Endothelial cell of umbilical vein (primary cell): Measurements from ENCODE around the gene GMCL1. TPM values are rescaled to one million over a fixed set of nuclear protein-coding genes. Genes with fewer than 3 reads are reported as not detected.
A peak's percentile ranks its signal among the peaks of the same experiment; 100 is the strongest.
"Not testable (repeated sequence)": the region's sequence is repeated elsewhere in the genome, so short reads cannot be mapped to it uniquely, and the experiment has no call there.

Experiments
- BruUV-seq: library from RNA; stranded (reverse); fragments of 400-500 nt; replicated peaks from 2 replicates; lab custom pipeline; 2021; lab: Mats Ljungman, UMichigan
- CTCF ChIA-PET: fragments of 300-600, 350-600 bp; sonication (Branson Sonifier 250); formaldehyde crosslinking; loops from one replicate; lab custom pipeline; 2021; ENCODE audit warnings: antibody characterized with exemption, inconsistent platforms; lab: Charles Lee
- POLR2A ChIA-PET: fragments of 300-600, 350-600 bp; sonication (Branson Sonifier 250); formaldehyde crosslinking; loops from one replicate; lab custom pipeline; 2021; ENCODE audit warnings: antibody characterized with exemption, inconsistent platforms; lab: Charles Lee
- DNase-seq: peaks from one replicate; pipeline ENCODE4 v3.0.0-alpha.2; 2011; ENCODE audit warnings: low read depth, low spot score
- FAIRE-seq: peaks from 2 replicates; lab custom pipeline; 2011; peaks lifted over from hg19 to GRCh38; lab: Jason Lieb, UNC
- H2AFZ ChIP-seq: 2 replicates; pipeline ENCODE4 v1.6.0; 2012; ENCODE audit warnings: low read depth, low read length, control low read depth, inconsistent platforms
- H3K27ac ChIP-seq: 2 replicates; pipeline ENCODE4 v1.5.1; 2011; ENCODE audit warnings: low read depth, mild to moderate bottlenecking, control low read depth, low read length, moderate library complexity; ENCODE audit not compliant: insufficient read depth
- H3K27me3 ChIP-seq, 2 experiments: 2 replicates each; pipeline versions ENCODE4 v1.6.0 to v1.6.1; 2011; ENCODE audit warnings: low read length in 2 of 2, mixed read lengths in 1 of 2; ENCODE audit not compliant: control insufficient read depth in 2 of 2, insufficient read depth in 2 of 2
- H3K36me3 ChIP-seq, 2 experiments: 2 replicates in 1 of 2; 3 replicates in 1 of 2; pipeline ENCODE4 v1.5.1; 2011; ENCODE audit warnings: low read length in 2 of 2, mild to moderate bottlenecking in 1 of 2, moderate library complexity in 1 of 2; ENCODE audit not compliant: control insufficient read depth in 2 of 2, insufficient read depth in 2 of 2; ENCODE audit errors: extremely low read depth in 1 of 2
- H3K4me1 ChIP-seq: 3 replicates; pipeline ENCODE4 v1.5.1; 2011; ENCODE audit warnings: mild to moderate bottlenecking, low read length; ENCODE audit not compliant: control insufficient read depth, insufficient read depth; ENCODE audit errors: extremely low read depth
- H3K4me2 ChIP-seq: 2 replicates; pipeline ENCODE4 v1.6.1; 2011; ENCODE audit warnings: low read length, control low read depth, mixed read lengths; ENCODE audit not compliant: insufficient read depth
- H3K4me3 ChIP-seq, 3 experiments: fragments of 200-600 bp in 1 of 3; sonication (generic), shearing (Covaris generic) in 1 of 3; replicated peaks in 1 of 3; 2 replicates each; pipeline ENCODE4 v1.5.1; 2011 to 2016; ENCODE audit warnings: control low read depth in 3 of 3, low read length in 3 of 3, mild to moderate bottlenecking in 2 of 3, inconsistent platforms in 1 of 3, low read depth in 1 of 3, moderate library complexity in 1 of 3; ENCODE audit not compliant: insufficient read depth in 1 of 3
- H3K79me2 ChIP-seq: 2 replicates; pipeline ENCODE4 v1.6.0; 2012; ENCODE audit warnings: low read length, inconsistent platforms; ENCODE audit not compliant: control insufficient read depth, insufficient read depth
- H3K9ac ChIP-seq: replicated peaks from 2 replicates; pipeline ENCODE3; 2011; ENCODE audit warnings: low read length, control low read depth; ENCODE audit not compliant: insufficient read depth; ENCODE audit errors: extremely low read depth
- H3K9me1 ChIP-seq: replicated peaks from 3 replicates; pipeline ENCODE4 v1.6.0; 2011; ENCODE audit warnings: mild to moderate bottlenecking, low read length; ENCODE audit not compliant: control insufficient read depth, insufficient read depth; ENCODE audit errors: extremely low read depth
- H3K9me3 ChIP-seq: replicated peaks from 2 replicates; pipeline ENCODE4 v1.5.1; 2012; ENCODE audit warnings: low read length, inconsistent platforms; ENCODE audit not compliant: control insufficient read depth, insufficient read depth
- H4K20me1 ChIP-seq: replicated peaks from 2 replicates; pipeline ENCODE3; 2011; ENCODE audit warnings: mild to moderate bottlenecking, low read length; ENCODE audit not compliant: control insufficient read depth, insufficient read depth; ENCODE audit errors: extremely low read depth
- CTCF ChIP-seq, 2 donors: IDR thresholded peaks; 1 replicate in 1 of 2; 2 replicates in 1 of 2; pipeline ENCODE4 v1.5.1; 2011; ENCODE audit warnings: low read length in 2 of 2, mild to moderate bottlenecking in 2 of 2, moderate library complexity in 2 of 2, control low read depth in 1 of 2, inconsistent platforms in 1 of 2, low read depth in 1 of 2; ENCODE audit not compliant: insufficient read depth in 1 of 2; ENCODE audit errors: extremely low read depth in 1 of 2
- EZH2 ChIP-seq: IDR thresholded peaks from 2 replicates; pipeline ENCODE4 v1.6.1; 2012; ENCODE audit warnings: borderline replicate concordance, low read depth, mild to moderate bottlenecking, moderate library complexity, low read length, inconsistent platforms; ENCODE audit not compliant: severe bottlenecking
- FOS ChIP-seq: IDR thresholded peaks from 2 replicates; pipeline ENCODE4 v1.6.1; 2011; ENCODE audit warnings: mild to moderate bottlenecking, low read length, moderate library complexity, borderline replicate concordance; ENCODE audit not compliant: insufficient read depth
- GATA2 ChIP-seq: IDR thresholded peaks from 2 replicates; pipeline ENCODE4 v1.7.0; 2011; ENCODE audit warnings: low read depth, mild to moderate bottlenecking, moderate library complexity, mixed read lengths, low read length; ENCODE audit not compliant: insufficient read length, insufficient read depth
- JUN ChIP-seq: IDR thresholded peaks from 2 replicates; pipeline ENCODE4 v1.6.1; 2011; ENCODE audit warnings: borderline replicate concordance, low read depth; ENCODE audit not compliant: insufficient read length, insufficient read depth
- MAX ChIP-seq: IDR thresholded peaks from 2 replicates; pipeline ENCODE4 v1.6.1; 2011; ENCODE audit not compliant: insufficient read depth, insufficient read length
- MYC ChIP-seq: IDR thresholded peaks from one replicate; pipeline ENCODE4 v1.6.1; 2011; ENCODE audit warnings: mild to moderate bottlenecking, low read depth, low read length
- POLR2A ChIP-seq: IDR thresholded peaks from 2 replicates; pipeline ENCODE4 v1.6.1; 2012; ENCODE audit warnings: low read depth, mild to moderate bottlenecking, control low read depth, low read length
- POLR2AphosphoS5 ChIP-seq: IDR thresholded peaks from 2 replicates; pipeline ENCODE4 v1.6.1; 2012; ENCODE audit warnings: low read depth, mild to moderate bottlenecking, control low read depth, low read length, moderate library complexity; ENCODE audit not compliant: insufficient read depth
- dilution Hi-C: fragments of 300-500 bp; cut with MboI; formaldehyde crosslinking; loops from one replicate; pipeline ENCODE4 v1.15.0; 2019; ENCODE audit warnings: low sequenced_read_pairs; ENCODE audit not compliant: extremely low pct_ligation_motif_present
- intact Hi-C: fragments of 100-400 bp; cut with micrococcal nuclease; formaldehyde crosslinking; loops from one replicate; pipeline ENCODE4 v1.10.0; 2022
- polyA plus RNA-seq, 4 experiments: library from polyadenylated mRNA; depleted of rRNA in 3 of 4; stranded (reverse) in 3 of 4; unstranded in 1 of 4; fragments of >200 nt; gene quantifications; 2 replicates each; pipeline versions ENCODE4 v1.2.1 to v1.2.3, GENCODE V29; 2011 to 2012; ENCODE audit warnings: missing spikeins in 1 of 4
- total RNA-seq: library from RNA; stranded (reverse); gene quantifications from 2 replicates; pipeline ENCODE4 v1.2.3, GENCODE V29; 2021

Gene GMCL1
- total and polyA plus RNA-seq, 2 donors (not counting 3 experiments of a cell fraction or from before 2014, with no cell fraction given), result 4.2 to 14.6 TPM

GRCh38 chr2:69893684-69894551, 64.5 kb downstream of the GMCL1 start, which contains the start of gene SNRNP27:
TSS of gene SNRNP27 (plus strand) at chr2:69893956. CDS start at chr2:69893985, 29 bp downstream.
- dilution Hi-C loops, result no loop called here

GRCh38 chr2:69894737-69895136, 65.3 kb downstream of the GMCL1 start:
- POLR2A ChIA-PET, result interaction anchor here (1.2 kb wide), 2 partner anchors 20 to 170 kb away, joined by 3 read pairs; partner anchors contain the start of gene MXD1
- peak overlapping the region; percentile 90 for H3K27ac ChIP-seq
- intact Hi-C loops, result loop anchor here (2.0 kb wide), 1 partner anchor 20 kb away; the partner anchor contains the start of gene MXD1

More at GRCh38 chr2:69893684-69894551, 64.5 kb downstream of the GMCL1 start, which contains the start of gene SNRNP27:
- POLR2A ChIA-PET, result interaction anchor here (1.0 to 1.2 kb wide), 3 partner anchors 11 to 169 kb away, joined by 3 read pairs; partner anchors contain the start of gene MXD1
- H3K4me2 ChIP-seq, result peak within 1 kb of the TSS; percentile 98
- H3K27me3 ChIP-seq, result no peaks in the 10 kb centered on the region
- no peaks in the 10 kb centered on the region for H3K9me3 ChIP-seq
- no peaks in the 10 kb centered on the region for H4K20me1 ChIP-seq
- peak within 1 kb of the TSS; percentile 99 for H3K9ac ChIP-seq
- peaks cover 0 to 2% of the 10 kb centered on the region in 2 experiments for H3K36me3 ChIP-seq
- no peaks in the 10 kb centered on the region for H3K9me1 ChIP-seq
- peak within 1 kb of the TSS; percentile 97 for H2AFZ ChIP-seq
- intact Hi-C loops, result loop anchor here (1.0 to 2.0 kb wide), 2 partner anchors 21 to 170 kb away; partner anchors contain the start of gene MXD1
- peak; percentile 91 for FAIRE-seq
- BruUV-seq, result TSS peak; percentile 72
- peaks cover 16% of the 10 kb centered on the region for H3K79me2 ChIP-seq
- H3K4me1 ChIP-seq, result peaks cover 10% of the 10 kb centered on the region
- peak within 1 kb of the TSS; percentile 76 to 97 (median 91) for H3K4me3 ChIP-seq
- CTCF ChIA-PET, result interaction anchor here (0.8 to 6.1 kb wide), 8 partner anchors 13 to 173 kb away, joined by 3 to 103 read pairs (median 4); no protein-coding TSS in a partner anchor
- DNase-seq, result peak; percentile 70
- H3K27ac ChIP-seq, result peak within 1 kb of the TSS; percentile 90
- no peak for TF ChIP-seq GATA2
- TF ChIP-seq FOS, result peak; percentile 72
- peak; percentile 85 for TF ChIP-seq POLR2A
- no peak for TF ChIP-seq CTCF (IDR thresholded peaks at IDR 0.05; ENCODE audit: extremely low read depth in 1 of 2, insufficient read depth in 1 of 2, low read depth in 1 of 2, low read length in 2 of 2)
- peak; percentile 41 for TF ChIP-seq JUN
- peak; percentile 77 for TF ChIP-seq POLR2AphosphoS5
- no peak for TF ChIP-seq MAX
- TF ChIP-seq EZH2, result no peak
- TF ChIP-seq MYC, result no peak

More at GRCh38 chr2:69894737-69895136, 65.3 kb downstream of the GMCL1 start:
- FAIRE-seq, result peak; percentile 72
- H4K20me1 ChIP-seq, H3K36me3 ChIP-seq, H2AFZ ChIP-seq, H3K4me1 ChIP-seq, H3K9me1 ChIP-seq, dilution Hi-C loops, BruUV-seq, H3K27me3 ChIP-seq, H3K9me3 ChIP-seq, DNase-seq: not testable (repeated sequence)
- Histone ChIP-seq H3K4me2 (peak overlapping the region; percentile 83), H3K4me3 (peak overlapping the region; percentile 76 to 97 (median 91)), H3K9ac (peak overlapping the region; percentile 99), H3K79me2 (peaks cover 16% of the 10 kb centered on the region)
- CTCF ChIA-PET, result interaction anchor here (1.2 to 6.1 kb wide), 3 partner anchors 12 to 174 kb away, joined by 3 to 103 read pairs (median 5); no protein-coding TSS in a partner anchor
